Panc1 (cell line): ENCODE measurements around the gene SCRN2. TPM values are rescaled to one million over a fixed set of nuclear protein-coding genes. Genes with fewer than 3 reads are reported as not detected.

Experiments used
- ATAC-seq: fragments of 200-7000 bp; cut with Tn5 transposase; 2 replicates; pipeline ENCODE4 v1.9.1; 2020; ENCODE audit warnings: mild to moderate bottlenecking, moderate library complexity
- BruUV-seq: library from RNA; stranded (reverse); fragments of 400-500 nt; replicated peaks from 2 replicates; lab custom pipeline; 2021; lab: Mats Ljungman, UMichigan
- CTCF ChIA-PET: fragments of 300-600 bp; sonication (Branson Sonifier 250); formaldehyde crosslinking; loops from one replicate; lab custom pipeline; 2022; ENCODE audit warnings: antibody characterized with exemption; lab: Charles Lee
- POLR2A ChIA-PET: fragments of 300-600 bp; sonication (Branson Sonifier 250); formaldehyde crosslinking; loops from one replicate; lab custom pipeline; 2022; ENCODE audit warnings: antibody characterized with exemption; lab: Charles Lee
- DNase-seq: peaks from one replicate; pipeline ENCODE4 v3.0.0-alpha.2; 2010; ENCODE audit warnings: low read depth, low spot score
- H3K27ac ChIP-seq: 2 replicates; pipeline ENCODE4 v1.5.1; 2011; ENCODE audit warnings: mild to moderate bottlenecking, low read length, inconsistent platforms
- H3K27me3 ChIP-seq: fragments of 200-500 bp; sonication (Bioruptor generic); 2 replicates; pipeline ENCODE4 v1.6.0; 2014; ENCODE audit warnings: low read length, inconsistent platforms; ENCODE audit not compliant: control insufficient read depth, insufficient read depth
- H3K36me3 ChIP-seq: fragments of 200-500 bp; sonication (Bioruptor generic); 2 replicates; pipeline ENCODE4 v1.5.1; 2014; ENCODE audit warnings: inconsistent platforms, mild to moderate bottlenecking, low read length, moderate library complexity; ENCODE audit not compliant: control insufficient read depth, insufficient read depth
- H3K4me1 ChIP-seq: 2 replicates; pipeline ENCODE4 v1.5.1; 2011; ENCODE audit warnings: inconsistent platforms, mild to moderate bottlenecking, low read length, moderate library complexity; ENCODE audit not compliant: control insufficient read depth, insufficient read depth
- H3K4me3 ChIP-seq, 2 experiments: 2 replicates each; pipeline ENCODE4 v1.5.1; 2011 to 2012; ENCODE audit warnings: low read depth in 2 of 2, low read length in 2 of 2, mild to moderate bottlenecking in 2 of 2, inconsistent platforms in 1 of 2, moderate library complexity in 1 of 2
- H3K9me3 ChIP-seq: fragments of 200-500 bp; sonication (Bioruptor generic); 2 replicates; pipeline ENCODE4 v1.5.1; 2014; ENCODE audit warnings: low read depth, mild to moderate bottlenecking, inconsistent platforms, low read length, moderate library complexity; ENCODE audit not compliant: control insufficient read depth, insufficient read depth
- CTCF ChIP-seq: fragments of 450-650 bp; IDR thresholded peaks from 2 replicates; pipeline ENCODE4 v1.5.1; 2017; ENCODE audit warnings: mild to moderate bottlenecking
- POLR2AphosphoS5 ChIP-seq: IDR thresholded peaks from 2 replicates; pipeline ENCODE4 v1.6.1; 2012; ENCODE audit warnings: mild to moderate bottlenecking, low read depth, low read length, moderate library complexity
- REST ChIP-seq, 2 experiments: IDR thresholded peaks; 2 replicates each; pipeline ENCODE4 v1.6.1; 2011 to 2012; ENCODE audit warnings: low read depth in 2 of 2, control low read depth in 1 of 2, low read length in 1 of 2, mild to moderate bottlenecking in 1 of 2, moderate library complexity in 1 of 2; ENCODE audit not compliant: insufficient read depth in 1 of 2
- SIN3A ChIP-seq: IDR thresholded peaks from 2 replicates; pipeline ENCODE4 v1.6.1; 2012; ENCODE audit warnings: low read depth, mild to moderate bottlenecking, low read length, moderate library complexity, borderline replicate concordance; ENCODE audit not compliant: insufficient read depth
- TCF7L2 ChIP-seq: IDR thresholded peaks from 2 replicates; pipeline ENCODE4 v1.6.1; 2011; ENCODE audit warnings: mild to moderate bottlenecking, low read depth, low read length, inconsistent platforms
- in situ Hi-C: cut with HindIII; loops from 2 replicates; pipeline ENCODE4 v1.10.0; 2016; ENCODE audit warnings: low sequenced_read_pairs, low pct_unique_long_range_greater_than_20kb
- intact Hi-C: fragments of 100-400 bp; cut with micrococcal nuclease; formaldehyde crosslinking; loops from one replicate; pipeline ENCODE4 v1.10.0; 2022; ENCODE audit not compliant: unreplicated experiment
- total RNA-seq: library from RNA; stranded (reverse); gene quantifications from one replicate; pipeline ENCODE4 v1.2.1, GENCODE V29; 2021; ENCODE audit not compliant: unreplicated experiment

The SCRN2 gene
- total RNA-seq, 1 experiment from 2014 or later: 34.9 TPM

- intact Hi-C loops: no loop called here
- in situ Hi-C loops: no loop called here
- CTCF ChIA-PET: no interaction called here
- TF ChIP-seq TCF7L2 (no peak), REST (IDR thresholded peaks at IDR 0.05; ENCODE audit: insufficient read depth in 1 of 2, low read depth in 2 of 2, low read length in 1 of 2) (no peak), CTCF (no peak), POLR2AphosphoS5 (no peak), SIN3A (no peak)
- H3K4me1 ChIP-seq: peaks cover 17% of the 10 kb centered on the region
- POLR2A ChIA-PET: interaction anchor here (0.6 kb wide), 1 partner anchor 120 kb away, joined by 4 read pairs; no protein-coding TSS in a partner anchor
- DNase-seq: no peak
- peaks cover 4% of the 10 kb centered on the region; the same call in 1 of the 2 replicates for H3K36me3 ChIP-seq
- no peaks in the 10 kb centered on the region for H3K27me3 ChIP-seq
- ATAC-seq: no peak
- H3K27ac ChIP-seq: no peak overlapping the region
- no peaks in the 10 kb centered on the region for H3K9me3 ChIP-seq
- no peak overlapping the region for H3K4me3 ChIP-seq
- no TSS peak for BruUV-seq
Measured at GRCh38 chr17:47819475-47819874, 21.6 kb downstream of the SCRN2 start.

GRCh38 chr17:47818002-47818695, 22.9 kb downstream of the SCRN2 start:
- no peak for ATAC-seq
- no TSS peak for BruUV-seq
- in situ Hi-C loops (no loop called here), intact Hi-C loops (no loop called here)
- H3K27me3 ChIP-seq: no peaks in the 10 kb centered on the region
- ChIA-PET POLR2A (no interaction called here), CTCF (interaction anchor here (0.7 kb wide), 1 partner anchor 49 kb away, joined by 3 read pairs; no protein-coding TSS in a partner anchor)
- H3K36me3 ChIP-seq: peaks cover 4% of the 10 kb centered on the region; the same call in 1 of the 2 replicates
- H3K4me1 ChIP-seq: peaks cover 17% of the 10 kb centered on the region
- no peak overlapping the region for H3K27ac ChIP-seq
- no peak overlapping the region for H3K4me3 ChIP-seq
- no peaks in the 10 kb centered on the region for H3K9me3 ChIP-seq
- TF ChIP-seq CTCF (no peak), POLR2AphosphoS5 (no peak), REST (IDR thresholded peaks at IDR 0.05; ENCODE audit: insufficient read depth in 1 of 2, low read depth in 2 of 2, low read length in 1 of 2) (no peak), SIN3A (no peak), TCF7L2 (no peak)
- DNase-seq: no peak
